Fibroblast of lung (primary cell): ENCODE measurements around the gene HAPSTR1. TPM values are rescaled to one million over a fixed set of nuclear protein-coding genes. Genes with fewer than 3 reads are reported as not detected.
A peak's percentile ranks its signal among the peaks of the same experiment; 100 is the strongest.

ENCODE experiments used
- DNase-seq, 2 donors: peaks; one replicate each; pipeline versions ENCODE4 v3.0.0 to v3.0.0-alpha.2; 2010; ENCODE audit warnings: low read depth in 2 of 2
- H2AFZ ChIP-seq: 2 replicates; pipeline ENCODE4 v1.5.1; 2012; ENCODE audit warnings: low read length, control low read depth, inconsistent platforms
- H3K27ac ChIP-seq: 2 replicates; pipeline ENCODE4 v1.5.1; 2011; ENCODE audit warnings: low read length, control low read depth; ENCODE audit not compliant: insufficient read depth
- H3K27me3 ChIP-seq: 2 replicates; pipeline ENCODE4 v1.5.1; 2011; ENCODE audit warnings: mild to moderate bottlenecking, low read length; ENCODE audit not compliant: control insufficient read depth, insufficient read depth
- H3K36me3 ChIP-seq: 2 replicates; pipeline ENCODE4 v1.5.1; 2011; ENCODE audit warnings: low read length; ENCODE audit not compliant: control insufficient read depth, insufficient read depth
- H3K4me1 ChIP-seq: 2 replicates; pipeline ENCODE4 v1.5.1; 2011; ENCODE audit warnings: low read length; ENCODE audit not compliant: control insufficient read depth, insufficient read depth; ENCODE audit errors: extremely low read depth
- H3K4me2 ChIP-seq: 2 replicates; pipeline ENCODE4 v1.5.1; 2011; ENCODE audit warnings: low read length, control low read depth; ENCODE audit not compliant: insufficient read depth; ENCODE audit errors: extremely low read depth
- H3K4me3 ChIP-seq, 4 experiments: fragments of 200-600 bp in 1 of 4; sonication (generic) in 1 of 4; replicated peaks in 1 of 4; 2 replicates each; pipeline ENCODE4 v1.5.1; 2011 to 2016; ENCODE audit warnings: low read length in 4 of 4, low read depth in 3 of 4, mild to moderate bottlenecking in 3 of 4, control low read depth in 2 of 4, inconsistent platforms in 1 of 4, mixed read lengths in 1 of 4; ENCODE audit not compliant: insufficient read depth in 1 of 4; ENCODE audit errors: control extremely low read depth in 1 of 4
- H3K79me2 ChIP-seq: 2 replicates; pipeline ENCODE4 v1.5.1; 2012; ENCODE audit warnings: mild to moderate bottlenecking, low read length, inconsistent platforms; ENCODE audit not compliant: control insufficient read depth, insufficient read depth
- H3K9ac ChIP-seq: 2 replicates; pipeline ENCODE4 v1.5.1; 2011; ENCODE audit warnings: mild to moderate bottlenecking, low read length, control low read depth; ENCODE audit not compliant: insufficient read depth
- H3K9me3 ChIP-seq: 2 replicates; pipeline ENCODE4 v1.5.1; 2012; ENCODE audit warnings: low read depth, low read length; ENCODE audit not compliant: control insufficient read depth, insufficient read depth
- H4K20me1 ChIP-seq: 2 replicates; pipeline ENCODE4 v1.5.1; 2011; ENCODE audit warnings: low read length; ENCODE audit not compliant: control insufficient read depth, insufficient read depth; ENCODE audit errors: extremely low read depth
- CTCF ChIP-seq, 2 donors: IDR thresholded peaks in 1 of 2; conservative IDR thresholded peaks in 1 of 2; 1 replicate in 1 of 2; 2 replicates in 1 of 2; pipeline ENCODE4 v1.5.1; 2011 to 2012; ENCODE audit warnings: low read length in 2 of 2, control low read depth in 1 of 2, inconsistent platforms in 1 of 2, low read depth in 1 of 2, mild to moderate bottlenecking in 1 of 2
- EZH2 ChIP-seq: IDR thresholded peaks from 2 replicates; pipeline ENCODE4 v1.5.1; 2012; ENCODE audit warnings: low read length, control low read depth, mild to moderate bottlenecking; ENCODE audit errors: missing control alignments
- polyA plus RNA-seq, 2 donors: library from polyadenylated mRNA; depleted of rRNA in 1 of 2; stranded (reverse) in 1 of 2; unstranded in 1 of 2; fragments of >200 nt; gene quantifications; 2 replicates each; pipeline ENCODE4 v1.2.1, GENCODE V29; 2011 to 2012; ENCODE audit warnings: missing spikeins in 1 of 2
- total RNA-seq: library from RNA; depleted of rRNA; stranded (reverse); fragments of >200 nt; gene quantifications from 2 replicates; pipeline ENCODE4 v1.2.1, GENCODE V29; 2014

The HAPSTR1 gene
- total and polyA plus RNA-seq, 2 donors (not counting 1 experiment from before 2014, with no cell fraction given) = 37.5 to 57.3 TPM

DNA sequence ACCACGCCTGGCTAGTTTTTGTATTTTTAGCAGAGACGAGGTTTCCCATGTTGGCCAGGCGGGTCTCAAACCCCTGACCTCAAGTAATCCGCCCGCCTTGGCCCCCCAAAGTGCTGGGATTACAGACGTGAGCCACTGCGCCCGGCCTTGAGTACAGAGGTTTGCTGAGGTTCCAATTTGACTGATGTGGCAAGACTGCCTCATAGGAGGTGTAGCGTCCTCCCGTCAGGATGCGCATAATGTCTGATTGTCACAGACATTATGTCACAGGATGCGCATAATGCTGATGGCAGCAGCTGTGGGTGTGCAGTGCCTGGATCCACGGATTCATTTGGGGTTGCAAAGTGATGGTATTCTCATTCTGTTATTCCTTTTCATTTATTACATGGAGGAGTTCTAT lies 45.2 kb downstream of the HAPSTR1 start:
- Histone ChIP-seq H3K27me3 (no peaks in the 10 kb centered on the region), H2AFZ (no peak overlapping the region), H3K9me3 (no peaks in the 10 kb centered on the region), H3K4me2 (no peak overlapping the region), H3K4me1 (no peaks in the 10 kb centered on the region), H3K27ac (no peak overlapping the region), H3K36me3 (no peaks in the 10 kb centered on the region), H3K79me2 (no peaks in the 10 kb centered on the region), H3K4me3 (no peak overlapping the region), H4K20me1 (no peaks in the 10 kb centered on the region), H3K9ac (no peak overlapping the region)
- no peak for TF ChIP-seq EZH2
- TF ChIP-seq CTCF (conservative IDR thresholded peaks at IDR 0.05 in 1 of 2, IDR thresholded peaks at IDR 0.05 in 1 of 2; ENCODE audit: low read depth in 1 of 2, low read length in 2 of 2) = no peak
- DNase-seq = no peak

- no peaks in the 10 kb centered on the region for H3K27me3 ChIP-seq
- DNase-seq = no peak
- no peaks in the 10 kb centered on the region for H4K20me1 ChIP-seq
- H3K4me1 ChIP-seq = no peaks in the 10 kb centered on the region
- H3K79me2 ChIP-seq = no peaks in the 10 kb centered on the region
- no peak overlapping the region for H3K9ac ChIP-seq
- H3K36me3 ChIP-seq = no peaks in the 10 kb centered on the region
- H3K27ac ChIP-seq = no peak overlapping the region
- no peak overlapping the region for H2AFZ ChIP-seq
- no peak for TF ChIP-seq EZH2
- TF ChIP-seq CTCF (conservative IDR thresholded peaks at IDR 0.05 in 1 of 2, IDR thresholded peaks at IDR 0.05 in 1 of 2; ENCODE audit: low read depth in 1 of 2, low read length in 2 of 2) = no peak
- H3K9me3 ChIP-seq = no peaks in the 10 kb centered on the region
- H3K4me3 ChIP-seq = no peak overlapping the region
- H3K4me2 ChIP-seq = no peak overlapping the region
These were observed 46.7 kb downstream of the HAPSTR1 start for GRCh38 chr16:9138021-9138680.

DNA sequence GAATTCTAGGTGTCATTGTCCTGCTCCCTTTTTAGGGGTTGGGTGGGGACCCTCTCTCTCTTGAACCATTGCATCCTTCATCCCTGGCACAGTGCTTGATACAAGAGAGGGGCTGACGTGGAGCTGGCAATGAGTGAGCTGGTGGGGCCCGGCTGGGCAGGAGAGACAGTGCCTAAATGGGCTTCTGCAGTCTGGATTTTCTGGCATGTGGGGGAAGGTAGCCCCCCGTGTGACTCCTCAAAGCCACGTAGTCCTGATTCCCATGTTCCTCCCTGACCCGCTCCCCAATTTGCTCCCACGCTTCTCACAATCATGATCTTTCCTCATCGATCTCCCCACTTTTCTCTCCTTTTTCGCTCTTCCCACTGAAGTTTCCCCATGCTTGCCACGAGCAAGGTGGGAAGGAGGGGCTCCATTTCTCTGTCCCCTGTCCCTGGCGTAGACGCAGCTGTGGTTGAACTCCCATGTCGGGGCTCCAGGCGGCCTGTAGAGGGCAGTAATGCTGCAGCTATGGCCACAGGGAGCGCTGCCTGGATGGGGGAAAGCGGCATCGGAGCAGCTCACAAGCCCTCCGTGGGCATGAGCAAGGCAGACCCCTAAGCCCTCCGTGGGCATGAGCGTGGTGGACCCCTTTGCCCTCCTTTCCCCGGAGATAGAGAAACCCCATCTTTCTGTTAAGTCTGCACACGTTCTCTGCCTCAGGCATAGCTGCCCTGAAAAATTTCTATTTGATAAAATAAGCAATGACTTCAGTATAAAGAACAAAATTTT lies 47.5 kb downstream of the HAPSTR1 start:
- H2AFZ ChIP-seq = peak overlapping the region; percentile 40
- peak overlapping the region; percentile 72 for H3K4me2 ChIP-seq
- H4K20me1 ChIP-seq = no peaks in the 10 kb centered on the region
- H3K79me2 ChIP-seq = no peaks in the 10 kb centered on the region
- no peaks in the 10 kb centered on the region for H3K4me1 ChIP-seq
- no peaks in the 10 kb centered on the region for H3K27me3 ChIP-seq
- peak overlapping the region in 2 of 4 experiments; percentile 12 to 46 for H3K4me3 ChIP-seq
- H3K27ac ChIP-seq = no peak overlapping the region
- no peak for TF ChIP-seq EZH2
- peak; percentile 94 to 96 for TF ChIP-seq CTCF (conservative IDR thresholded peaks at IDR 0.05 in 1 of 2, IDR thresholded peaks at IDR 0.05 in 1 of 2; ENCODE audit: low read depth in 1 of 2, low read length in 2 of 2)
- H3K36me3 ChIP-seq = no peaks in the 10 kb centered on the region
- peak overlapping the region; percentile 7 for H3K9ac ChIP-seq
- DNase-seq = peak; percentile 46 to 70
- no peaks in the 10 kb centered on the region for H3K9me3 ChIP-seq
